Mammary epithelial cell (primary cell): ENCODE measurements around the gene ICE1.

Source experiments
- CTCF ChIP-seq, 2 donors: IDR thresholded peaks in 1 of 2; conservative IDR thresholded peaks in 1 of 2; 2 replicates each; pipeline ENCODE4 v1.5.1; 2011 to 2012; ENCODE audit warnings: inconsistent platforms in 2 of 2, low read length in 2 of 2, mild to moderate bottlenecking in 2 of 2, control low read depth in 1 of 2, low read depth in 1 of 2; ENCODE audit not compliant: insufficient read depth in 1 of 2; ENCODE audit errors: extremely low read depth in 1 of 2
- EZH2 ChIP-seq: IDR thresholded peaks from 2 replicates; pipeline ENCODE4 v1.6.1; 2012; ENCODE audit warnings: low read length, inconsistent platforms, borderline replicate concordance

- TF ChIP-seq CTCF (conservative IDR thresholded peaks at IDR 0.05 in 1 of 2, IDR thresholded peaks at IDR 0.05 in 1 of 2; ENCODE audit: extremely low read depth in 1 of 2, insufficient read depth in 1 of 2, low read depth in 1 of 2, low read length in 2 of 2) (no peak), EZH2 (no peak)
These were observed 18.7 kb upstream of the ICE1 start for GRCh38 chr5:5403741-5404140.
